Central memory CD8-positive, alpha-beta T cell (primary cell): ENCODE data around the gene RNF43.
"Not testable (repeated sequence)": the region's sequence is repeated elsewhere in the genome, so short reads cannot be mapped to it uniquely, and the experiment has no call there.

Experiments
- ATAC-seq: fragments of 150-1000 bp; cut with Tn5 transposase; replicated peaks from 2 replicates; pipeline ENCODE4 v1.10.0; 2022; ENCODE audit warnings: mild to moderate bottlenecking, moderate FRiP score, moderate number of reproducible peaks; ENCODE audit not compliant: poor library complexity, severe bottlenecking; ENCODE audit errors: extremely low read depth
- DNase-seq, 2 donors: peaks; one replicate each; pipeline ENCODE4 v3.0.0; 2021; ENCODE audit warnings: low spot score in 2 of 2
- H3K27ac Mint-ChIP-seq: one replicate; pipeline ENCODE4 v1.8.0; 2022; ENCODE audit warnings: low read depth, mild to moderate bottlenecking, moderate library complexity, mixed read lengths
- H3K27me3 Mint-ChIP-seq: one replicate; pipeline ENCODE4 v1.8.0; 2022; ENCODE audit warnings: mixed read lengths
- H3K36me3 Mint-ChIP-seq: one replicate; pipeline ENCODE4 v1.8.0; 2022; ENCODE audit warnings: mild to moderate bottlenecking, moderate library complexity, mixed read lengths; ENCODE audit not compliant: insufficient read depth
- H3K4me1 Mint-ChIP-seq: one replicate; pipeline ENCODE4 v1.8.0; 2022; ENCODE audit warnings: mixed read lengths
- H3K4me3 Mint-ChIP-seq: one replicate; pipeline ENCODE4 v1.8.0; 2022; ENCODE audit warnings: mild to moderate bottlenecking, moderate library complexity, mixed read lengths
- H3K9me3 Mint-ChIP-seq: one replicate; pipeline ENCODE4 v1.8.0; 2022; ENCODE audit warnings: mixed read lengths

The RNF43 gene

GRCh38 chr17:58401287-58401686 lies 16.0 kb downstream of the RNF43 start:
- ATAC-seq = no peak

GRCh38 chr17:58400826-58401225 lies 16.5 kb downstream of the RNF43 start:
- H3K4me1 Mint-ChIP-seq = no peaks in the 10 kb centered on the region
- no peak overlapping the region for H3K27ac Mint-ChIP-seq
- ATAC-seq (no peak), DNase-seq (no peak)
- no peaks in the 10 kb centered on the region for H3K36me3 Mint-ChIP-seq
- H3K27me3 Mint-ChIP-seq = no peaks in the 10 kb centered on the region
- H3K9me3 Mint-ChIP-seq = no peaks in the 10 kb centered on the region
- H3K4me3 Mint-ChIP-seq = no peak overlapping the region

More at GRCh38 chr17:58401287-58401686, 16.0 kb downstream of the RNF43 start:
- DNase-seq = no peak
- H3K27me3 Mint-ChIP-seq = no peaks in the 10 kb centered on the region
- no peaks in the 10 kb centered on the region for H3K9me3 Mint-ChIP-seq
- no peaks in the 10 kb centered on the region for H3K4me1 Mint-ChIP-seq
- no peaks in the 10 kb centered on the region for H3K36me3 Mint-ChIP-seq
- H3K27ac Mint-ChIP-seq = no peak overlapping the region
- H3K4me3 Mint-ChIP-seq = no peak overlapping the region

- no peak for DNase-seq
- H3K9me3 Mint-ChIP-seq = no peaks in the 10 kb centered on the region
- no peak for ATAC-seq
- no peaks in the 10 kb centered on the region for H3K27me3 Mint-ChIP-seq
- no peak overlapping the region for H3K4me3 Mint-ChIP-seq
- H3K4me1 Mint-ChIP-seq = no peaks in the 10 kb centered on the region
- no peak overlapping the region for H3K27ac Mint-ChIP-seq
- no peaks in the 10 kb centered on the region for H3K36me3 Mint-ChIP-seq
These were observed 17.4 kb downstream of the RNF43 start for GRCh38 chr17:58399974-58400373.

- no peaks in the 10 kb centered on the region for H3K4me1 Mint-ChIP-seq
- H3K27ac Mint-ChIP-seq = no peak overlapping the region
- no peaks in the 10 kb centered on the region for H3K27me3 Mint-ChIP-seq
- DNase-seq (no peak), ATAC-seq (no peak)
- H3K36me3 Mint-ChIP-seq = no peaks in the 10 kb centered on the region
- no peaks in the 10 kb centered on the region for H3K9me3 Mint-ChIP-seq
- no peak overlapping the region for H3K4me3 Mint-ChIP-seq
These were observed 18.6 kb downstream of the RNF43 start for GRCh38 chr17:58398574-58399266.

- H3K4me3 Mint-ChIP-seq, H3K27me3 Mint-ChIP-seq, H3K4me1 Mint-ChIP-seq, H3K36me3 Mint-ChIP-seq, H3K27ac Mint-ChIP-seq, H3K9me3 Mint-ChIP-seq, ATAC-seq, DNase-seq: not testable (repeated sequence)
These were observed 19.9 kb downstream of the RNF43 start for GRCh38 chr17:58397421-58397820.

GRCh38 chr17:58396173-58396572 lies 21.2 kb downstream of the RNF43 start:
- ATAC-seq = no peak
- no peaks in the 10 kb centered on the region for H3K27me3 Mint-ChIP-seq
- DNase-seq = no peak
- H3K4me1 Mint-ChIP-seq = no peaks in the 10 kb centered on the region
- H3K9me3 Mint-ChIP-seq = no peaks in the 10 kb centered on the region
- no peak overlapping the region for H3K27ac Mint-ChIP-seq
- H3K36me3 Mint-ChIP-seq = no peaks in the 10 kb centered on the region
- H3K4me3 Mint-ChIP-seq = no peak overlapping the region

GRCh38 chr17:58394534-58395223 lies 22.7 kb downstream of the RNF43 start:
- H3K27ac Mint-ChIP-seq = peak overlapping the region; percentile 41
- H3K27me3 Mint-ChIP-seq = no peaks in the 10 kb centered on the region
- no peaks in the 10 kb centered on the region for H3K9me3 Mint-ChIP-seq
- DNase-seq = no peak
- H3K36me3 Mint-ChIP-seq = no peaks in the 10 kb centered on the region
- no peak overlapping the region for H3K4me3 Mint-ChIP-seq
- H3K4me1 Mint-ChIP-seq = no peaks in the 10 kb centered on the region
- no peak for ATAC-seq

- H3K27me3 Mint-ChIP-seq = no peaks in the 10 kb centered on the region
These were observed 25.9 kb downstream of the RNF43 start for GRCh38 chr17:58391302-58391984.

GRCh38 chr17:58390884-58391283 lies 26.4 kb downstream of the RNF43 start:
- Mint-ChIP-seq H3K9me3 (no peaks in the 10 kb centered on the region), H3K4me1 (peaks cover 12% of the 10 kb centered on the region)

More at GRCh38 chr17:58391302-58391984, 25.9 kb downstream of the RNF43 start:
- DNase-seq (no peak), ATAC-seq (no peak)
- Mint-ChIP-seq H3K4me3 (no peak overlapping the region), H3K9me3 (no peaks in the 10 kb centered on the region), H3K27ac (no peak overlapping the region), H3K36me3 (peaks cover 2% of the 10 kb centered on the region), H3K4me1 (peaks cover 12% of the 10 kb centered on the region)

GRCh38 chr17:58388302-58389190 lies 28.8 kb downstream of the RNF43 start:
- ATAC-seq (no peak), DNase-seq (no peak)
- Mint-ChIP-seq H3K4me1 (peaks cover 17% of the 10 kb centered on the region), H3K27me3 (no peaks in the 10 kb centered on the region), H3K36me3 (peaks cover 2% of the 10 kb centered on the region), H3K27ac (no peak overlapping the region), H3K4me3 (no peak overlapping the region), H3K9me3 (no peaks in the 10 kb centered on the region)

More at GRCh38 chr17:58390884-58391283, 26.4 kb downstream of the RNF43 start:
- Mint-ChIP-seq H3K27ac (no peak overlapping the region), H3K27me3 (no peaks in the 10 kb centered on the region), H3K36me3 (peaks cover 2% of the 10 kb centered on the region), H3K4me3 (no peak overlapping the region)
- ATAC-seq (no peak), DNase-seq (no peak)

GRCh38 chr17:58387834-58388233 lies 29.5 kb downstream of the RNF43 start:
- H3K4me1 Mint-ChIP-seq = peaks cover 17% of the 10 kb centered on the region
- H3K27me3 Mint-ChIP-seq = no peaks in the 10 kb centered on the region
- no peak overlapping the region for H3K27ac Mint-ChIP-seq
- peaks cover 3% of the 10 kb centered on the region for H3K36me3 Mint-ChIP-seq
- no peak overlapping the region for H3K4me3 Mint-ChIP-seq
- H3K9me3 Mint-ChIP-seq = no peaks in the 10 kb centered on the region
- ATAC-seq = peak; percentile 82
- no peak for DNase-seq

- DNase-seq = no peak
- Mint-ChIP-seq H3K4me3 (no peak overlapping the region), H3K36me3 (peaks cover 5% of the 10 kb centered on the region), H3K9me3 (no peaks in the 10 kb centered on the region), H3K27me3 (no peaks in the 10 kb centered on the region), H3K27ac (no peak overlapping the region), H3K4me1 (peaks cover 28% of the 10 kb centered on the region)
- ATAC-seq = no peak
These were observed 30.6 kb downstream of the RNF43 start for GRCh38 chr17:58386708-58387107.
